ENCODE measurements around the gene DOCK9. TPM values are rescaled to one million over a fixed set of nuclear protein-coding genes. Genes with fewer than 3 reads are reported as not detected.
"Not testable (repeated sequence)": the region's sequence is repeated elsewhere in the genome, so short reads cannot be mapped to it uniquely, and the experiment has no call there.

DOCK9 gene
- total and polyA plus RNA-seq, 2 experiments from 2014 or later: 16.4 to 38.9 TPM

DNA sequence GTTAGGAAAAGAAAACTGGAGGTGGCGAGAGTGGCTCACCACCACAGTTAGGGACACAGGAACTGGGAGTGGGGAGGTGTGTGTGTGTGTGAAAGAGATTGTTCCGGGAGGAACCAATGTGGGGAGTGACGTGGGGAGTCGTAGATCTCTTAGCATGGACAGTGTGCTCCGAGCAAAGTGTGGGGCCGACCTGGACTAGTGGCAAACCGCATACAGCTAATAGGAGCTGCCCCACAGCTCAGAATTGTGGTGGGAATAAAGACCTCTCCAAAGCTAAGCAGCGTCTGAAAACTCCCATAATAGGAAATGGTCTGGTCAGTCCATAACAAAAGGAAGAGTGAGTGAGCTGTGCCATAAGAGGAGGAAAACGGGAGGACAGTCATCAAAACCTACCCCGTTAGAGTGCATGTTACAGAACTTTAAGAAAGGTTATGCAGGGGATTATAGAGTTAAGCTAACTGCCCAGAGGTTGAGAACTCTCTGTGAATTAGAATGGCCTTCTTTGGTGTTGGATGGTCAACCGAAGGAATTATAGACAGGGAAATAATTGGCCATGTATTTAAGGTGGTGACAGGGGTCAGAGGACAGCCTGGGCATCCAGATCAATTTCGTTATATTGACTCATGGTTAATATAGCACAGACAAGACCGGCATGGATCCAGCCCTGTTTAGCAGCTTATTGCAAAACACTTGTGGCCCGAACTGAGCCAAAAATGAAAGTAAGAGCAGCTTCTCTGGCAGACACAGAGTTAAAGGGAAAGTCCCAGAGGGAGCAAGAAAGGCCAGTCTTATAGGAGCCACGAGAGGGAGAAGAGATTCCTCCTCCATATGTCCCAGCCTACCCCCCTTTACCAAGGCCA is 216.5 kb downstream of the DOCK9 start:
- Histone ChIP-seq H3K27me3 (no peaks in the 10 kb centered on the region), H3K4me2 (peak overlapping the region; percentile 56), H3K27ac (peak overlapping the region; percentile 72), H4K20me1 (ENCODE audit: insufficient read depth, poor library complexity, severe bottlenecking) (no peaks in the 10 kb centered on the region), H3K9me2 (replicated peaks; ENCODE audit: insufficient read depth) (no peaks in the 10 kb centered on the region), H3K4me1 (ENCODE audit: insufficient read depth) (peaks cover 6% of the 10 kb centered on the region), H2AFZ (peak overlapping the region; percentile 4), H3K36me3 (replicated peaks; ENCODE audit: insufficient read depth, low read depth) (no peaks in the 10 kb centered on the region), H3K4me3 (no peak overlapping the region), H3K9me3 (ENCODE audit: low read depth) (no peaks in the 10 kb centered on the region), H3K79me2 (no peaks in the 10 kb centered on the region)
- TF ChIP-seq EZH2phosphoT487 (IDR thresholded peaks at IDR 0.05; ENCODE audit: low read depth, severe bottlenecking, unreplicated experiment): no peak
- TF ChIP-seq, protein P1, sequence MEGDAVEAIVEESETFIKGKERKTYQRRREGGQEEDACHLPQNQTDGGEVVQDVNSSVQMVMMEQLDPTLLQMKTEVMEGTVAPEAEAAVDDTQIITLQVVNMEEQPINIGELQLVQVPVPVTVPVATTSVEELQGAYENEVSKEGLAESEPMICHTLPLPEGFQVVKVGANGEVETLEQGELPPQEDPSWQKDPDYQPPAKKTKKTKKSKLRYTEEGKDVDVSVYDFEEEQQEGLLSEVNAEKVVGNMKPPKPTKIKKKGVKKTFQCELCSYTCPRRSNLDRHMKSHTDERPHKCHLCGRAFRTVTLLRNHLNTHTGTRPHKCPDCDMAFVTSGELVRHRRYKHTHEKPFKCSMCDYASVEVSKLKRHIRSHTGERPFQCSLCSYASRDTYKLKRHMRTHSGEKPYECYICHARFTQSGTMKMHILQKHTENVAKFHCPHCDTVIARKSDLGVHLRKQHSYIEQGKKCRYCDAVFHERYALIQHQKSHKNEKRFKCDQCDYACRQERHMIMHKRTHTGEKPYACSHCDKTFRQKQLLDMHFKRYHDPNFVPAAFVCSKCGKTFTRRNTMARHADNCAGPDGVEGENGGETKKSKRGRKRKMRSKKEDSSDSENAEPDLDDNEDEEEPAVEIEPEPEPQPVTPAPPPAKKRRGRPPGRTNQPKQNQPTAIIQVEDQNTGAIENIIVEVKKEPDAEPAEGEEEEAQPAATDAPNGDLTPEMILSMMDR (IDR thresholded peaks at IDR 0.05; ENCODE audit: poor library complexity): no peak
- TF ChIP-seq EZH2 (IDR thresholded peaks at IDR 0.05; ENCODE audit: borderline replicate concordance): no peak
- no peak for DNase-seq (ENCODE audit: low spot score)
- WGBS (ENCODE audit: low lambda C conversion rate, missing lambda C conversion rate): 78% methylated on average over 15 of the region's 15 CpGs

DNA sequence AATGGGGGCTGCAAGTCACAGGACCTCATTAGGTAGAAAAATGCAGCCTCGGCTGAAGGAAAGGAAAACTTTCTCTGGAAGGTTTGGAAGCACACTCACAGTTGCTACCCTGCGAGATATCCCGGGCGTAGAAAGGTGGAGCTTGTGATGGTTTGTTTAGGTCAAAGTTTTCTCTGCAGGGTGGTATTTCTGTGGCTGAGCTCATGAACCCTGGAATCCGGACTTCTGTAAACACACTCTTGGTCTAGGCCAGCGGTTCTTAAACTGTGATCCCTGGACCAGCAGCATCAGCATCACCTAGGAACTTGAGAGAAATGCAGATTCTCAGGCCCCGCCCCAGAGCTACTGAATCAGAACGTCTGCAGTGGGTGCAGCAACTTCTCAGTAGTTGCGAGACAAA is 222.1 kb downstream of the DOCK9 start:
- Histone ChIP-seq H3K27me3 (peaks cover 20% of the 10 kb centered on the region), H3K4me1 (ENCODE audit: insufficient read depth) (peaks cover 15% of the 10 kb centered on the region), H3K36me3 (replicated peaks; ENCODE audit: insufficient read depth, low read depth) (no peaks in the 10 kb centered on the region), H3K4me2 (no peak overlapping the region), H3K79me2 (no peaks in the 10 kb centered on the region), H4K20me1 (ENCODE audit: insufficient read depth, poor library complexity, severe bottlenecking) (no peaks in the 10 kb centered on the region), H3K9me3 (ENCODE audit: low read depth) (no peaks in the 10 kb centered on the region), H3K9me2 (replicated peaks; ENCODE audit: insufficient read depth) (no peaks in the 10 kb centered on the region), H3K4me3 (no peak overlapping the region), H3K27ac (no peak overlapping the region), H2AFZ (no peak overlapping the region)
- 69% methylated on average over 9 of the region's 9 CpGs for WGBS (ENCODE audit: low lambda C conversion rate, missing lambda C conversion rate)
- no peak for DNase-seq (ENCODE audit: low spot score)
- TF ChIP-seq EZH2phosphoT487 (IDR thresholded peaks at IDR 0.05; ENCODE audit: low read depth, severe bottlenecking, unreplicated experiment) (no peak), EZH2 (IDR thresholded peaks at IDR 0.05; ENCODE audit: borderline replicate concordance) (no peak)
- TF ChIP-seq, protein P1 (IDR thresholded peaks at IDR 0.05; ENCODE audit: poor library complexity): no peak

DNA sequence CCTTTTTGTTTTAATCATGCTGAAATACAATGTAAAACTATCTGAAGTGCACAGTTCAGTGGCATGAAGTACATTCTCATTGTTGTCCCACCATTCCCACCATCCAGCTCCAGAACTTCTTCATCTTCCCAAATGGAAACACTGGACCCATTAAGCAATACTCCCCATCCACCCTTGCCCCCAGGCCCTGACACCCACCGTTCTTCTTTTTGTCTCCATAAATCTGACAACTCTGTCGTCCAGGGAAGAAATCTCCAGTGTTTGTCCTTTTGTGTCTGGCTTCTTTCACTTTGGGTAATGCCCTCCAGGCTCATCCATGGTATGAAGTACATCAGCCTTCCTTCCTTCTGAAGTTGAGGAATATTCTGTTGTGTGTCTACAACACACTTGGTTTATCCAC is 222.7 kb downstream of the DOCK9 start:
- Histone ChIP-seq H3K79me2 (no peaks in the 10 kb centered on the region), H3K4me2 (no peak overlapping the region), H3K9me3 (ENCODE audit: low read depth) (no peaks in the 10 kb centered on the region), H3K4me1 (ENCODE audit: insufficient read depth) (peaks cover 15% of the 10 kb centered on the region), H3K27me3 (peaks cover 20% of the 10 kb centered on the region), H3K4me3 (no peak overlapping the region), H3K36me3 (replicated peaks; ENCODE audit: insufficient read depth, low read depth) (no peaks in the 10 kb centered on the region), H2AFZ (no peak overlapping the region), H3K27ac (no peak overlapping the region), H3K9me2 (replicated peaks; ENCODE audit: insufficient read depth) (no peaks in the 10 kb centered on the region), H4K20me1 (ENCODE audit: insufficient read depth, poor library complexity, severe bottlenecking) (no peaks in the 10 kb centered on the region)
- no peak for DNase-seq (ENCODE audit: low spot score)
- no peak for TF ChIP-seq EZH2phosphoT487 (IDR thresholded peaks at IDR 0.05; ENCODE audit: low read depth, severe bottlenecking, unreplicated experiment)
- TF ChIP-seq, protein P1 (IDR thresholded peaks at IDR 0.05; ENCODE audit: poor library complexity): no peak
- no peak for TF ChIP-seq EZH2 (IDR thresholded peaks at IDR 0.05; ENCODE audit: borderline replicate concordance)
- WGBS (ENCODE audit: low lambda C conversion rate, missing lambda C conversion rate): 39% methylated on average over 2 of the region's 2 CpGs

DNA sequence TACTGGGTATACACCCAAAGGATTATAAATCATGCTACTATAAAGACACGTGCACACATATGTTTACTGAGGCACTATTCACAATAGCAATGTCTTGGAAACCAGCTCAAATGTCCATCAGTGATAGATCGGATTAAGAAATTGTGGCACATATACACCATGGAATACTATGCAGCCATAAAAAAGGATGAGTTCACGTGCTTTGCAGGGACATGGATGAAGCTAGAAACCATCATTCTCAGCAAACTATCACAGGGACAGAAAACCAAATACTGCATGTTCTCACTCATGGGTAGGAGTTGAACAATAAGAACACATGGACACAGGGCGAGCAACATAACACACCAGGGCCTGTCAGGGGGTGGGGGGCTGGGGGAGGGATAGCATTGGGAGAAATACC is 223.4 kb downstream of the DOCK9 start:
- WGBS (ENCODE audit: low lambda C conversion rate, missing lambda C conversion rate): 91% methylated on average over 4 of the region's 4 CpGs
- H2AFZ ChIP-seq; H3K9me3 ChIP-seq (ENCODE audit: low read depth); H3K4me3 ChIP-seq; DNase-seq (ENCODE audit: low spot score); H3K9me2 ChIP-seq (replicated peaks; ENCODE audit: insufficient read depth); H3K79me2 ChIP-seq; H3K27ac ChIP-seq; H4K20me1 ChIP-seq (ENCODE audit: insufficient read depth, poor library complexity, severe bottlenecking); H3K4me2 ChIP-seq; H3K36me3 ChIP-seq (replicated peaks; ENCODE audit: insufficient read depth, low read depth): not testable (repeated sequence)
- peaks cover 15% of the 10 kb centered on the region for H3K4me1 ChIP-seq (ENCODE audit: insufficient read depth)
- peaks cover 20% of the 10 kb centered on the region for H3K27me3 ChIP-seq

All from hepatocyte (in vitro differentiated cells).